ENCODE measurements around the gene ALK.

Gene ALK

GRCh38 chr2:29879456-29879855 lies 41.9 kb downstream of the ALK start:
- TF ChIP-seq USF1 (IDR thresholded peaks at IDR 0.05): no peak
- no peak for TF ChIP-seq NFIC (IDR thresholded peaks at IDR 0.05)
- TF ChIP-seq RAD21 (IDR thresholded peaks at IDR 0.05; ENCODE audit: low read depth): no peak
- TF ChIP-seq FOXM1 (IDR thresholded peaks at IDR 0.05; ENCODE audit: borderline replicate concordance, low read depth): no peak
- no peak for TF ChIP-seq EP300 (IDR thresholded peaks at IDR 0.05; ENCODE audit: borderline replicate concordance)
- no peak for TF ChIP-seq CEBPB (IDR thresholded peaks at IDR 0.05)
- no peak for TF ChIP-seq TEAD4 (IDR thresholded peaks at IDR 0.05)
- no peak for TF ChIP-seq CREB1 (IDR thresholded peaks at IDR 0.05; ENCODE audit: low read depth)
- TF ChIP-seq TAF1 (IDR thresholded peaks at IDR 0.05; ENCODE audit: low read depth): no peak
- TF ChIP-seq MAX (IDR thresholded peaks at IDR 0.05): no peak
- no peak for TF ChIP-seq ZBTB7A (IDR thresholded peaks at IDR 0.05; ENCODE audit: low read depth)
- TF ChIP-seq TCF12 (IDR thresholded peaks at IDR 0.05; ENCODE audit: low read depth): no peak
- no peak for TF ChIP-seq EGR1 (IDR thresholded peaks at IDR 0.05)
- TF ChIP-seq YY1 (IDR thresholded peaks at IDR 0.05; ENCODE audit: low read depth): no peak
- TF ChIP-seq REST (IDR thresholded peaks at IDR 0.05; ENCODE audit: low read depth): no peak

- no peak for TF ChIP-seq TCF12 (IDR thresholded peaks at IDR 0.05; ENCODE audit: low read depth)
- no peak for TF ChIP-seq REST (IDR thresholded peaks at IDR 0.05; ENCODE audit: low read depth)
- no peak for TF ChIP-seq EGR1 (IDR thresholded peaks at IDR 0.05)
- no peak for TF ChIP-seq NFIC (IDR thresholded peaks at IDR 0.05)
Measured at GRCh38 chr2:29878898-29879297, 42.5 kb downstream of the ALK start.

GRCh38 chr2:29876374-29876773 lies 45.0 kb downstream of the ALK start:
- TF ChIP-seq FOXM1 (IDR thresholded peaks at IDR 0.05; ENCODE audit: borderline replicate concordance, low read depth) (no peak), REST (IDR thresholded peaks at IDR 0.05; ENCODE audit: low read depth) (no peak), TCF12 (IDR thresholded peaks at IDR 0.05; ENCODE audit: low read depth) (no peak), YY1 (IDR thresholded peaks at IDR 0.05; ENCODE audit: low read depth) (no peak)

GRCh38 chr2:29874745-29875144 lies 46.6 kb downstream of the ALK start:
- no peak for TF ChIP-seq NFIC (IDR thresholded peaks at IDR 0.05)
- TF ChIP-seq FOXM1 (IDR thresholded peaks at IDR 0.05; ENCODE audit: borderline replicate concordance, low read depth): no peak
- TF ChIP-seq EGR1 (IDR thresholded peaks at IDR 0.05): no peak
- no peak for TF ChIP-seq TAF1 (IDR thresholded peaks at IDR 0.05; ENCODE audit: low read depth)
- no peak for TF ChIP-seq REST (IDR thresholded peaks at IDR 0.05; ENCODE audit: low read depth)
- TF ChIP-seq CEBPB (IDR thresholded peaks at IDR 0.05): no peak
- TF ChIP-seq CREB1 (IDR thresholded peaks at IDR 0.05; ENCODE audit: low read depth): no peak
- TF ChIP-seq RAD21 (IDR thresholded peaks at IDR 0.05; ENCODE audit: low read depth): no peak
- TF ChIP-seq MAX (IDR thresholded peaks at IDR 0.05): no peak
- TF ChIP-seq TCF12 (IDR thresholded peaks at IDR 0.05; ENCODE audit: low read depth): no peak
- no peak for TF ChIP-seq ZBTB7A (IDR thresholded peaks at IDR 0.05; ENCODE audit: low read depth)
- TF ChIP-seq USF1 (IDR thresholded peaks at IDR 0.05): no peak
- no peak for TF ChIP-seq YY1 (IDR thresholded peaks at IDR 0.05; ENCODE audit: low read depth)
- no peak for TF ChIP-seq EP300 (IDR thresholded peaks at IDR 0.05; ENCODE audit: borderline replicate concordance)
- no peak for TF ChIP-seq TEAD4 (IDR thresholded peaks at IDR 0.05)

All from Ishikawa (cell line).